Anterior cingulate cortex (tissue), 58 donors: Measurements from ENCODE around the gene RUSC2.
"Not testable (repeated sequence)": the region's sequence is repeated elsewhere in the genome, so short reads cannot be mapped to it uniquely, and the experiment has no call there.

Experiments used
- DNase-seq, 58 donors: peaks; one replicate each; lab custom pipeline; 2025; lab: John Stamatoyannopoulos, UW

Gene RUSC2

DNA sequence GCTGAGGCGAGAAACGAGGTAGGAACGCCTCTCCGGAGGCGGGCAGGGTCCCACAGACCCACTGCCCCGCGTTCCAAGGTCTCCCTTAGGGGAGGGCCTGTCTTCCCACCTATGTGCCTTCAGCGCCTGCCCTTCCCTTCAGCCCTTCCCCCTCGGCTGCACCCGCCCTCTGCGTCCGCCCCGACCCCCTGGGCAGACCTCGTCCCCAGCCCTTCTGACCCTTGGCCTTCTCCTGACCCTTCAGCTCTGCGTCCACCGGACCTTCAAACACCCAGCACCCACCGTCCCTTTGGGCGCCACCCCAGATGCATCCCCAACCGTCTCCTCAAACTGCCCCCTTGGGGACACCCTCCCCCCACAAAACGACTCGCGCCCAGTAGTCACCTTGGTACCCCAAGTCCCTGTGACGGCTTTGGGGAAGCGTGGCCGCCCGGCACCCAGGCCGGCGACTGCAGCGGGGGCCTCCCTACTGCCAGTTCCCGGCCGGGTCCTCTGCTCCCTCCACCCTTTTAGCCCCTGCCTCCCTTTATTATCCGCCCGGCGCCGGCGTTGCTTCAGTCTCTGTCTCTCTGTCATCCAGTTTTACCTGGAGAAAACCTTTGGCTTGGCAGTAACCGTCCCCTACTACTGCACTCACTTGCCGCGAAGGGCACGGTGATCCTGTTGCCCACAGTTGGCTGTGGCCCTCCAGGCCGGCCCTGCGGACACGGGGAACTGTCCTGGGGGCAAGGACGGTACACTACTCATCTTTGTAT lies 421 bp downstream of the RUSC2 start:
- DNase-seq = peak in 38 of 58 donors; percentile 13 to 71 (median 49)

DNA sequence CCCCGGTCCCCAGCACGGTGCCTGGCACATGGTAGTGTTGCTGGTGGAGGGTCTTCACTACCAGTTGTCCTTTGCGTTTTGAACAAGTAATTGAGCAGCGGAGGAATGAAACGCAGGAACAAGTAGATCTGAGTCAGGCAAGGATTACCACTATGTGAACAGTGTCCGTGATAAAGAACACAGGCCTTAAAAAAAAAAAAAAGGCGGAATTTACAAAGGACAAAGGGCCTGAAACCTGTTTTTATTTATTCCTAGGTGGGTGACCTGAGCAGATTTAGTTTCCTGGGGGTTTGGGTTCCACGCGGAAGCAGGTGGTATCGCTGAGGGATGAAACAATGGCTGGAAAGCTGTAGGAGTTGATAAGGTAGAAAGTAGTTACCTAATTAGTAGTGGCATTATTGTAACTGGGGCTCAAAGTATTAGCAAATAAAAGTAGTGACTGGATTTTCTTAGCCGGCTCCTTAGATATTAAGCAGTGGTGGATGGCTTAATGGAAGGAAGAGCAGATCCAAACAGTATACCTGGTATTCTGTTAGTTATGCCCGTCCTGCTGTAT lies 1.1 kb downstream of the RUSC2 start:
- DNase-seq = no peak

DNA sequence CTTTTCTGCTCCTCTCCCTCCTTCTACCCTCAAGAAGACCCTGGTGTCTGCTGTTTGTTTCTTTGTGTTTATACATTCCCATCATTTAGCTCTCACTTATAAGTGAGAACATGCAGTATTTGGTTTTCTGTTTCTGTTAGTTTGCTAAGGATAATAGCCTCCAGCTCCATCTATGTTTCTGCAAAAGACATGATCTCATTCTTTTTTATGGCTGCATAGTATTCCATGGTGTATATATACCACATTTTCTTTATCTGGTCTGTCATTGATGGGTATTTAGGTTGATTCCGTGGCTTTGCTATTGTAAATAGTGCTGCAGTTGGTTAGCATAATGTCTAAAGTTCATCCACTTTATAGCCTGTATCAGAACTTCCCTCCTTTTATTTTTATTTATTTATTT lies 3.2 kb downstream of the RUSC2 start:
- DNase-seq = not testable (repeated sequence)

DNA sequence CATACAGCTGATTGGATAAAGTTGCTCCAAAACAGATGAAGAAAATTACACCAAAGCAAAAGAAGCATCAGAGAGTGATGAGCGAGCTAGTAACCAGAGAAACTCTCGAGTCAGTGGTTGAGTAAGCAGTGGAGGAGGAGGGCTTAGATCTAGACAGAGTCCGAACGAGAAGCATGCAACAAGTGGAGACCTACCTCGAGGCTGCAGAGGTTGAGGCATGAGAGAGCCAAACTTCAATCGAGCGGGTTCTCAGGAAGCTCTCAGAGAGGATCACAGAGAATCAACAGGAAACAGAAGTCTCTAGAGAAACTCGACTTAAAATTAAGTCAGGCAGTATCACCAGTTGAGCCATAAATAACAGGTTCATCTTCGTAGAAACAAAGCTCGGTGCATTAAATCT lies 6.1 kb downstream of the RUSC2 start:
- DNase-seq = no peak

DNA sequence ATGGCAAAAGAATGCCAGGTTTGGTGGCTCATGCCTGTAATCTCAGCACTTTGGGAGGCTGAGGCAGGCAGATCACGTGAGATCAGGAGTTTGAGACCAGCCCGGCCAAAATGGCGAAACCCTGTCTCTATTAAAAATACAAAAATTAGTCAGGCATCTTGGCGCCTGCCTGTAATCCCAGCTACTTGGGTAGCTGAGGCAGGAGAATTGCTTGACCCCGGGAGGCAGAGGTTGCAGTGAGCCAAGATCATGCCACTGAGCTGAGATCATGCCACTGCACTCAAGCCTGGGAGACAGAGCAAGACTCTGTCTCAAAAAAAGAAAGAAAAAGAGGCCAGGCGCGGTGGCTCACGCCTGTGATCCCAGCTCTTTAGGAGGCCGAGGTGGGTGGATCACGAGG lies 8.3 kb downstream of the RUSC2 start:
- DNase-seq = not testable (repeated sequence)

DNA sequence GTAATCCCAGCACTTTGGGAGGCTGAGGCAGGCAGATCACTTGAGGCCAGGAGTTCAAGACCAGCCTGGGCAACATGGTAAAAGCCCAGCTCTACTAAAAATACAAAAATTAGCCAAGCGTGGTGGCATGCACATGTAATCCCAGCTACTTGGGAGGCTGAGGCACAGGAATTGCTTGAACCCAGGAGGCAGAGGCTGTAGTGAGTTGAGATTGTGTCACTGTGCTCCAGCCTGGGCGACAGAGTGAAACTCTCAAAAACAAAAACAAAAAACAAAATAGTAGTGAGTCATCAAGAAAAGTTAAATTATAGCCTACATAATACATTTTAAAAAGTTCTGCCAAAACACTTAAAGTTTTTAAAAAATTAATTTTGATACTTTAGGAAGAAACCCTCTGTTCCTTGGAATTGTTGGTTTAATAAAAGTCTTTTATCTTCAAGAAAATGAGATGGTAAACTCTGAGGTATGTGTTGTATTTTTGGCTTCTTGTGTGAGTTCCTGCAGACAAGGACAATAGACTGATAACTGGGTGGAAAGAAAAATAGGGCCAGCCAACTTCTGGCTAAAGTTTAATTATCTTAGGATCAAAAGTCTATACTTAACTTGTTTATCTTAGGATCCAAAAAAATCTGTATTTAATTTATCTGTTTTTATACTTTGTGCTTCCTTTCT lies 9.3 kb downstream of the RUSC2 start:
- no peak for DNase-seq

DNA sequence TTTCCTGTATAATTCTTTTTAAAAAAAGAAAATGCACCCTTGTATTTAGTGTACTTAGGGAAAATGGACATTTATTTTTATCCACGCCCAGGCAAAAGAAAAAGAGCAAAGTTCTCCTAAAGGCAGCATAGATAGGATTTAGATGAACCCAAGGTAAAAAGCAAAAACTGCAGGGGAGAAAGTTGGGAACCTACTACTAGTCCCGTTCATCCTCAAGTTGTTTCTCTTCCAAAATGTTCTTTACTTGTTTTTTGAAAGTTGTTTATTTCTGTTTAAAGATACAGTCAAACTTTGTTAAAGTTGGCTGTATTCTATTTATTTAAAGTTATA lies 9.8 kb downstream of the RUSC2 start:
- DNase-seq = no peak

DNA sequence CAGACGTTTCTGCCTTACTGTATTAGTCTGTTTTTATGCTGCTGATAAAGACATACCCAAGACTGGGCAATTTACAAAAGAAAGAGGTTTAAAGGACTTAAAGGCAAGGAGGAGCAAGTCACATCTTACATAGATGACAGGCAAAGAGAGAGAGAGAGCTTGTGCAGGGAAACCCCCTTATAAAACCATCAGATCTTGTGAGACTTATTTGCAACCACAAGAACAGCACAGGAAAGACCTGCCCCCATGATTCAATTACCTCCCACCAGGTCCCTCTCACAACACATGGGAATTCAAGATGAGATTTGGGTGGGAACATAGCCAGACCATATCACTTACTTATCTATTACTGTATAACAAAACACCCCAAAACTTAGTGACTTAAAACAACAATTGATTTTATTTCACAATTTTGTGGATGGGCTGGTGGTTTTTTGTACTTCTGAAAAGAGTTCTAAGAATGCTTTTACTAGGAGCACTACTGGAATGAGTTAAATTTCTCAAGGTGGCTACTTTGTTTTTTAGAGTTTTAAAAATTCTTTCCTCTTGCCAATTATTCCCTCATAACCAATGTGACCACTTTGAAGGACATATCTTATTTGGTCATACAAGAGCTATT lies 10.3 kb downstream of the RUSC2 start:
- DNase-seq = no peak

DNA sequence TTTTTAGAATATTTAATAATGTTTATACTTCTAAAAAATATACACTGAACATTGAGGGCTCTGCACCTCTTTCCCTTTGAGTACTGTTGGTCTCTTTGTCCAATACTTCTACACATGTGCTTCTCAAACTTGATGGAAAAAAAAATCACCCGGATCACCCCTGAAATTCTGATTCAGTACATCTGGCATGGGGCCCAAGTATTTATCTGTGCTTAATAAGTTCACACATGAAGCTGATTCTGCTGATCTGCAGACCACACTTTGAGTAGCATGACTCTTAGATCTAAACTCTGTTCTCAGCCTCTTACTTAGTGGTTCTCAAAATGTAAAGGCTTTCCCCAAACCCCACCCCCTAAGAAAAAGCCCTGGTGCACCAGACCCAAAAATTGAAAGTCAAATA lies 12.0 kb downstream of the RUSC2 start:
- DNase-seq = no peak

DNA sequence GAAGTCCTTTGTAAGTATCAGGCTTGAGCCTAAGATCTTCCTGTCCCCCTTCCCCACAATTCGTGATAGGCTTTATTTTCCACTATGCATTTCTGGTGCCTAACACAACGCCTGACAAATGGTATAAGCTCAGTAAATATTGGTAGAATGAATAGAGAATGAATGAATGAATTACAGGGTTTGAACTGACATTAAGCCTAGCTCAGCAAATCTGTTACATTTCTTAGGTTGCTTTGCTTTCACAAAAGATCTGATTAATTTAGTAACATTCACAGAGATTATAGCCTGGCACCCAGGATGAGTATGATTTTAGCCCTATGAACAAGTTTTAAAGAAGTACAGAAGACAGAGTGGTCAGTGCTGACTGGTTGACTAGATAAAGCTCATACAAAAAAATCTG lies 16.4 kb downstream of the RUSC2 start:
- DNase-seq = no peak

DNA sequence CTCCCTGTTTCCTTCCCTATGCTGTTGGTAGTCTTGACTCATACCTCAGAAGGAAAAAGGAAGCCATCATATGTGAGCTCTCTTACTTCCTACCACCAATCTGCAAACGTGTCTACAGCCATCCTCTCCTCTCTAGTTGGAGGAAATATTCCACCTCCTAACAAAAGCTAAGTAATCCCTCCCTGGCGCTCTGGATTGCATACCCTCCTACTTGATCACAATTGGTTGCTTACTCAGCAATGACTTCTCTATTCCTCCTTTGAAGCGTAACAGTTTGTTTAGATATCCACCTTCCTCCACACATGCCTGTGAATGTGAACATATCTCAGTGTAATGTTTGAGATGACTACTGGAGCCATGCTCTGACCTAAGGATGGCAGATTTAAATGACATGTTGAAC lies 18.2 kb downstream of the RUSC2 start:
- no peak for DNase-seq

DNA sequence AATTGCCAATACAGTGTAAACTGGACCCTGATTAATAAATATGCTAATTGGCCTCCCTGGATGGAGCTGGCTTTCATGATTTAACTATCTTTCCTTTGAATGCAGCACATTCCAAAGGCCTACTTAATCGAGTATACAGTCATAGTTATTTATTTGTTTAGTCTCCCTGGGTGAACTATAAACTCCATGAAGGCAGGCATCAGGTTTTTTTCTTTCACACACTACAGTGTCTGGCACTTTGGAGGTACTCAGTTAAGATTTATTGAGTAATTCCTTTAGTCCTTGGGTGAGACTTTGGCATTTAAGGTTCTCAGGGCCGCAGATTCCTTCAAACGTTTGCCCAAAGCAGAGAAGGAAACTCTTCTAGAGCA lies 20.5 kb downstream of the RUSC2 start:
- no peak for DNase-seq

DNA sequence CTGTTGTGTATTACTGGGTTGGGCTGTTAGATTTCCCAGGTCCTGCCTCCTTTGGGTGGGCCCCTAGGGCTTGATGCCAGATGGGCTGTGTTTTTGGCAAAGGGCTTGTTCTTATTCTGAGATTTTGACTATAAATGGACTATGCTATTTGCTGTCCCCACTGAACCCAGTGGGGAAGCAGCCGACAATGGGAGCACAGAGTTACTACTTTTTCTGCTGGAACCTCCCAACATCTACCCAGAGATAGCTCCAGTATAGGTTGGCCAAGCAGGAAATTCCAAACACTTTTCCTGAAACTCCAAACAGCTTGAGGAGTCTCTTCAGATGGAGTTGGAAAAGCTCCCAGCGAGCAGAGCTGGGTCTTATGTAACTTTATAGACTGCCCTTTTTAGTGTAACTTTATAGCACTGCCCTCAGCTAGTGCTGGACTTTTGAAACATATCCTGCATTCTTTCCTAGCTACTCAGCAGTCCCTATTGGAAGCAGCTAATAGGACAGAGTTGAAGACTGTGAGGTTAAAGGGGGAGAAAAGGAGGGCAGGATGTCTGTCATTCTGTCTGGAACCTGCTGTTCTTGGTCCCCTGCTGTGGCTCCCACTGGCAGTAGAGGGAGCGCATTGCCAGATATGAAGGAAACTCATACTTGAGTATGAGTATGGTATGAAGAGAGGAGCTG lies 21.0 kb downstream of the RUSC2 start:
- no peak for DNase-seq

DNA sequence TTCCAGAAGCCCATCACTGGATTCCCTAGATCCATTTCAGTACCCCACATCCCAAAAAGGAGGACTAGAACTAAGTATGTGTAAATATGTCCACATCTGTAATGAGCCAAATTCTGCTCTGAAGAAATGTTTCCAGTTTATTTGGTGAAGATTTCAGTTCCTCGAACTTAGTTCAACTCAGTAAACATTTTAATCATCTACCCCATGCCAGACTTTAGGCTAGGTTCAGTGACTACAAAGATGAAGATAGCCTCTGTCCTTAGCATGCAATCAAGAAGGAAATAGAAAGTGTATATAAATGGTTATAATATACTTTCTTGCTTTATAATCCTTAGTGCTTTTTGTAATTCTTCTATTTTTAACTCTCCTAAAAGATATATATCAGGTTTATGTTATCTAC lies 21.5 kb downstream of the RUSC2 start:
- DNase-seq = no peak

DNA sequence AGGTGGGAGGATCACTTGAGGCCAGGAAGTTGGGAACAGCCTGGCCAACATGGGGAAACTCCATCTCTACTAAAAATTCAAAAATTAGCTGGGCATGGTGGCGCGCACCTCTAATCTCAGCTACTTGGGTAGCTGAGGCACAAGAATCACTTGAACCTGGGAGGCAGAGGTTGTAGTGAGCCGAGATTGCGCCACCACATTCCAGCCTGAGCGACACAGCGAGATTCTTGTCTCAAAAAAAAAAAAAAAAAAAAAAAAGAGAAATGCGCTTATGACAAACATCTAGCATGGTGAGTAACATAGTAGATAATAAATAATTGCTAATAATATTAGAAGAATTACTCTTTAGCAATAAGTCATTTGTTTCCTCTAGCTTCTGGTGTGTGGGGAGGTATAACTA lies 25.9 kb downstream of the RUSC2 start:
- DNase-seq = no peak

DNA sequence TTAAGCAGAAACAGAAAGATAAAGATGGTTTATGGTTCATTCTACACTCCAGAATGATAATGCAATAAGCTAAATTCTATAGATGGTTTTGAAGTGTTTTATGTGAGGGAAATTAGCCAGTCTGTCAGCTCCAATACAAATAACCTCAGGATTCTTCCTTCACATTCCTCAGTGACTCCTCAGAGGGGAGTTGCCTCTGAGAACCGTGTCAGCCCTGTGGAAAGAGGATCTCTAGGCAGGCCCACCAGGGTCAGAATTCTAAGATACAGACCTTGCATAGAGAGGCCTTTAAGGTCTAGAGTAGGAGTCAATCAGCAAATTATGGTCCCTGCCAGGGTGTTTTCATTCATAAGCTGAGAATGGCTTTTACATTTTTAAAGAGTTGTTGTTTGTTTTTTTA lies 26.6 kb downstream of the RUSC2 start:
- no peak for DNase-seq

DNA sequence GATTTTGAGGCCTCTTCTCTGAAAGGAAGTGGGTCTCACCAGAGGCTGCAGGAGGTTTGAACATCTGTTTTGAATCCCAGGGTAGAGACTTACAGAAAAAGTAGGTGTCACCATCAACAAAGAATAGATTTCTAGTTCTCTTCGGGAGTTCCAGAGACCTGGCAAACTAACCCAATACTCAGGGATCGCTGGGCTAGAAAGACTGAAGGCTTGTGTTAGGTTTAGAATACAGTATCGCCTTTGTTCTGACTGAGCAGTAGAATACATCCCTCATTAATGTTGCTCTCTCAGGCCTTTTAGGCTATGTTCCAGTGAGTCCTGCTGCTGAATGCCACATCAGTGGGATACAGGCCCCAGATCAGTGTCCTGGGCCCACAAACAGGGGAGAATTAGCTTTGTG lies 27.2 kb downstream of the RUSC2 start:
- peak in 35 of 58 donors; percentile 9 to 92 (median 45) for DNase-seq

DNA sequence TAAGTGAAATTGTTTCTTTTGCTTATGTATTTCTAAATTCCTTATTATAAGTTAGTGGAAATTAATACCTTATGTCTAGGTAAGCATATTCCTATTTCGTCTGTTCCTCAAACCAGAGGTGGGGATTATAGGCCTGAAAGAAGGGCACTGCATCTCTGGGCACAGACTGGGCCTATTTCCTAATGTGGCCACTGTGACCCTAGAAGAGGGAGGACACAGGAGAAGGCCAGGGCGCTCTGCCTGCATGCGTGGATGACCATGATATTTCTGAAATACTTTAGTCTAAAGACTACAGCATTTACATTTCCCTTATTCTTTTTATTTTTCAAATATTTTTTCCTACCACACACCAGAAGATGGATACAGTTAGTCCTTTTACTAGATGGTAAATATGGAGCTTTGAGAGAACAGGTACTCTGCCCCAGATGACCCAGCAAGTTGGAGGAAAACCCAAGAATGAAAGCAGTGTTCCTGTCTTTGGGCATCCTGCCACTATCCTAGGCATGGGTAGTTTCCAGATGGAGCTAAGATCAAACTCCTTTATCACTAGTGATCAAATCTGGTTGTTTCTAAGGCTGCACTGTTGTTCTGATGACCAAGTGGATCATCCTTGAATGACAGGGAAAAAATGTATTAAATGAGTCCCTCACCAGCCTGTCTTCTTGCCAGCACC lies 27.8 kb downstream of the RUSC2 start:
- DNase-seq = peak in 1 of 58 donors; percentile 18

DNA sequence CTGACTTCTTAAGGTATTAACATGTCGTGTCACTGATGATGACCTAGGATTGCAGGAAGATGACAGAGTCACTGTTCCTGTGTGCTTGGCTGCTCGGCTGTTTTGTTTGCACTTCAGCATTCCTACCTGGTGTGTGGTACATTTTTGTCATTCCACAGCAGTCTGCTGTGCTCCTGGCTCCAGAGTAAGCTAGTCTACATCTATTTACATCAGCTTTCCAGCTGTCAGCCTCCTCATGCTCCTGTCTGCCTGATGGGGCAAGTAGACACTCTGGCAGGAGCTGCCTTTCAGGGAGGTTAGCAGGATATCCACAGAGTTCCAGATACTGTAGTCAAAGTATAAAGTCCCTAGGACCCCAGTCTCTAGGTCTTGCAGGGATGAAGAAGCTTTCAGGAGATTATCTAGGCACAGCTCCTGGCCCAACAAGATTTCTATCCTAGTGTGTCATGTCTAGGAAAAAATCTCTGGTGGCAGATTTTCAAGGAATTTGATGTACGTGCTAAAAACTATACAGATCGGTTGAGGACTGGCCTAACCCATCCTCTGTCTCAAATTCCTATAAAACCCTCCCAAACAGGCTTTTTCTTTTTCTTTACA lies 28.4 kb downstream of the RUSC2 start:
- no peak for DNase-seq
